Neural crest cell (in vitro differentiated cells): ENCODE measurements around the gene PF4V1. TPM values are rescaled to one million over a fixed set of nuclear protein-coding genes. Genes with fewer than 3 reads are reported as not detected.

ENCODE experiments used
- DNase-seq: peaks from one replicate; pipeline ENCODE4 v3.0.0; 2021; ENCODE audit warnings: low read depth, mixed read lengths, low spot score
- H3K27ac Mint-ChIP-seq: one replicate; pipeline ENCODE4 v1.8.0; 2021; ENCODE audit warnings: mild to moderate bottlenecking, mixed read lengths; ENCODE audit not compliant: unreplicated experiment
- H3K27me3 Mint-ChIP-seq: 2 replicates; pipeline ENCODE4 v1.8.0; 2021; ENCODE audit warnings: low read depth, mild to moderate bottlenecking, mixed read lengths
- H3K36me3 Mint-ChIP-seq: 2 replicates; pipeline ENCODE4 v1.8.0; 2021; ENCODE audit warnings: low read depth, mild to moderate bottlenecking, mixed read lengths
- H3K4me1 Mint-ChIP-seq: 2 replicates; pipeline ENCODE4 v1.8.0; 2021; ENCODE audit warnings: mixed read lengths
- H3K4me3 Mint-ChIP-seq: one replicate; pipeline ENCODE4 v1.8.0; 2021; ENCODE audit warnings: mild to moderate bottlenecking, mixed read lengths
- H3K9me3 Mint-ChIP-seq: 2 replicates; pipeline ENCODE4 v1.8.0; 2021; ENCODE audit warnings: mixed read lengths
- CTCF ChIP-seq: fragments of 200-600 bp; sonication (generic); conservative IDR thresholded peaks from 2 replicates; pipeline ENCODE4 v1.5.0; 2021; ENCODE audit warnings: antibody characterized with exemption, mild to moderate bottlenecking
- total RNA-seq: library from RNA; stranded (reverse); gene quantifications from 2 replicates; pipeline ENCODE4 v1.2.1, GENCODE V29; 2021

Gene PF4V1
- total RNA-seq, 1 donor from 2014 or later, result not detected

- no peak for TF ChIP-seq CTCF
- Mint-ChIP-seq H3K4me1 (peaks cover 5% of the 10 kb centered on the region), H3K4me3 (no peak overlapping the region), H3K9me3 (no peaks in the 10 kb centered on the region), H3K27me3 (peaks cover 56% of the 10 kb centered on the region), H3K36me3 (no peaks in the 10 kb centered on the region), H3K27ac (no peak overlapping the region)
- DNase-seq, result no peak
Observed at GRCh38 chr4:73865431-73866096, 12.5 kb downstream of the PF4V1 start.

- peaks cover 63% of the 10 kb centered on the region for H3K27me3 Mint-ChIP-seq
- H3K4me3 Mint-ChIP-seq, result no peak overlapping the region
- H3K36me3 Mint-ChIP-seq, result no peaks in the 10 kb centered on the region
- no peaks in the 10 kb centered on the region for H3K9me3 Mint-ChIP-seq
- no peak for DNase-seq
- peaks cover 5% of the 10 kb centered on the region for H3K4me1 Mint-ChIP-seq
- H3K27ac Mint-ChIP-seq, result no peak overlapping the region
- TF ChIP-seq CTCF, result no peak
Observed at GRCh38 chr4:73866246-73866645, 13.2 kb downstream of the PF4V1 start.

DNA sequence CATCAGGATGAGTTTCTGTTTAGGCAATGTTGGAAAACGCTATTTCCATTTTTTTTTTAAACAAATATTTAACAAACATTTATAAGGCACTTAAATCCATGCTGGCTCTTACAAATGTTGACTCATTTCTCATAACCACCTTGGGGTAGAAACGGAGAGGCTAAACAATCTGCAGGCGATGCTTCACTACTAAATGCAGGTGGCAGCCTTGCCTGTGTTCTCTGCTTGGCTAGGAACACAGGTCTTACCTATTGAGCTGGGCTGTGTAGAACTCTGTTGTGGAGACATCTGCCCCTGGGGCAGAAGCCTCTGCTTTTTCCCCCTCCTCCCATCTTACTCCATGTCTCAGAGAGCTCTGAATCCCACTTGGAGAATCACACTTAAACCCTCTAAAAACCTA, 14.7 kb downstream of the PF4V1 start:
- DNase-seq, result no peak
- TF ChIP-seq CTCF, result no peak
- H3K4me3 Mint-ChIP-seq, result no peak overlapping the region
- no peaks in the 10 kb centered on the region for H3K36me3 Mint-ChIP-seq
- H3K27ac Mint-ChIP-seq, result no peak overlapping the region
- peaks cover 5% of the 10 kb centered on the region for H3K4me1 Mint-ChIP-seq
- H3K9me3 Mint-ChIP-seq, result no peaks in the 10 kb centered on the region
- peaks cover 66% of the 10 kb centered on the region for H3K27me3 Mint-ChIP-seq

DNA sequence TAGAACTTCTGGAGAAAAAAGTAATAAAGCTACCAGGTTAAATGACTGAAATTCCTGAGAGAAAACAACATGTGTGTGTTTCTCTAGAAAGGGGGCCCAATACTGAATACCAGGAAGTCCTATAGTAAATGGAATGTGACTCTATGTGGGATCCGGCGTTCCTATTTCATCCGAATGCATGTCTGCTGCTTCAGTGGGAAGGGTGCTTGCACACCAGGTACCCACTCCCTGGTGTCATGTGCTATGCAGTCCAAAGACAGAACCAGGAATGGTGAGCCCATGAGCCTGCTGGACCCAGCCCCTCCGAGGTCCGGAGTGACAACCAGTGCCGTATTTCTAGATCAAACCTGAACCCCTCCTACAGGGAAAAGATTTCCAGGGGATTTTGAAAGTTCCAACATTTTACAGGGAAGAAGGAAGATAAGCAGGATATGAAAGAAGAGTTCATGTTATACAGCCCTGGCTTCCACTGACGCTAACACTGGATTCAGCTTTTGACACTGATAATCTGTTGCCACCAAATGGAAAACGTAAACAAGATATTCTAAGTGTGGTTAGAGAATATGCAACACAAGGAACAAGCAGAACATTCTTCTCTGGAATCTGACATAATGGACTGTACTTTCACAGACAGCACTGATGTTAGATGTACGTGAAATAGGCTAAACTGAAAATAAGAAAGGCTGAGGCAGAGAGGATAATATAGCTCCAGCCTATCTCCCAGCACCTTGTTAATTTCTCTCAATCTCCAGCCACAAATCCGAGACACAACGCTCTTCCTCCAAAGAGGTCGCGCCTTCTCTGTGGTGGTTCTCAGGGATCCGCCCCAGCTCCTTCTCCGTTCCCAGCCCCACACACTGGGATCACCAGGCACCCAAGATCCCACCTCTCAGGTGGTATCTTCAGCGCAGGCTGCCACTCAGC, 15.4 kb downstream of the PF4V1 start:
- DNase-seq, result no peak
- Mint-ChIP-seq H3K9me3 (no peaks in the 10 kb centered on the region), H3K36me3 (no peaks in the 10 kb centered on the region), H3K4me1 (peaks cover 5% of the 10 kb centered on the region), H3K27ac (no peak overlapping the region), H3K27me3 (peaks cover 67% of the 10 kb centered on the region), H3K4me3 (peak overlapping the region; percentile 83)
- no peak for TF ChIP-seq CTCF

- Mint-ChIP-seq H3K36me3 (no peaks in the 10 kb centered on the region), H3K27ac (no peak within 1 kb of the TSS), H3K27me3 (peaks cover 71% of the 10 kb centered on the region), H3K4me1 (peaks cover 5% of the 10 kb centered on the region), H3K9me3 (no peaks in the 10 kb centered on the region), H3K4me3 (peak within 1 kb of the TSS; percentile 83)
- TF ChIP-seq CTCF, result no peak
- DNase-seq, result peak; percentile 8
Observed at GRCh38 chr4:73869130-73870055, 16.3 kb downstream of the PF4V1 start, which contains the start of gene CXCL1. Gene CXCL1 (plus strand): TSS chr4:73869393. CDS start chr4:73869471, 78 bp downstream.
